ENCODE data around the gene ABHD5. TPM values are rescaled to one million over a fixed set of nuclear protein-coding genes. Genes with fewer than 3 reads are reported as not detected.

Gene ABHD5
- total and polyA plus RNA-seq, 5 donors, result 11.2 to 23.5 (median 20.9) TPM

GRCh38 chr3:43736558-43737440 lies 46.1 kb downstream of the ABHD5 start:
- Histone ChIP-seq H3K27me3 (ENCODE audit: control insufficient read depth, insufficient read depth) (no peaks in the 10 kb centered on the region), H3K4me1 (ENCODE audit: control insufficient read depth, insufficient read depth, low read length) (peaks cover 2% of the 10 kb centered on the region), H3K27ac (ENCODE audit: low read length) (no peak overlapping the region), H3K9me3 (ENCODE audit: control insufficient read depth, low read length) (no peaks in the 10 kb centered on the region), H3K4me3 (ENCODE audit: low read length) (no peak overlapping the region)
- ATAC-seq (peak in 1 of 2 donors; percentile 25), DNase-seq (no peak)
- intact Hi-C loops (cut with DNase I), result no loop called here
- 55% methylated on average over 8 of the region's 8 CpGs for WGBS

GRCh38 chr3:43738305-43738704 lies 47.6 kb downstream of the ABHD5 start:
- no peak for ATAC-seq
- DNase-seq, result no peak
- intact Hi-C loops (cut with DNase I), result no loop called here
- H3K9me3 ChIP-seq (ENCODE audit: control insufficient read depth, low read length), result no peaks in the 10 kb centered on the region
- 97% methylated on average over 2 of the region's 2 CpGs for WGBS
- H3K27ac ChIP-seq (ENCODE audit: low read length), result no peak overlapping the region
- H3K27me3 ChIP-seq (ENCODE audit: control insufficient read depth, insufficient read depth), result no peaks in the 10 kb centered on the region
- H3K4me1 ChIP-seq (ENCODE audit: control insufficient read depth, insufficient read depth, low read length), result peaks cover 2% of the 10 kb centered on the region
- H3K4me3 ChIP-seq (ENCODE audit: low read length), result no peak overlapping the region

DNA sequence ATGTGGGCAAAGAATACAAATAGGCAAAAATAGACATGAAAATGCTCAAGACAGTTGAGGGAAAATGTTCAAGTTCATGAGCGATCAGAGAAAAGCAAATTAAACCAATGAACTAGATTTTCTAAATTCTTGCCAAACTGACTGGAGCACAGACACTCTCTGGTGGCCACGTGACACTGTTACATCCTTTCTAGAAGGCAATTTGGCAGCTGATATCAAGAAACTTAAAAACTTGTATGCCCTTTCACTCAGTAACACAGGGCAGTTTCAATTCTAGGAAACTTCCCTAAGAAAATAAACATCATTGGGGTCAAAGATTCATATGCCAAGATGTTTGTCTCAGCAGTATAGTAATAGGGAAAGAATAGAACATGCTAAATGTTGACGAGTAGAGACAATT lies 52.2 kb downstream of the ABHD5 start:
- 33% methylated on average over 3 of the region's 3 CpGs for WGBS
- Histone ChIP-seq H3K4me1 (ENCODE audit: control insufficient read depth, insufficient read depth, low read length) (no peaks in the 10 kb centered on the region), H3K9me3 (ENCODE audit: control insufficient read depth, low read length) (no peaks in the 10 kb centered on the region), H3K27ac (ENCODE audit: low read length) (no peak overlapping the region), H3K27me3 (ENCODE audit: control insufficient read depth, insufficient read depth) (no peaks in the 10 kb centered on the region), H3K4me3 (ENCODE audit: low read length) (no peak overlapping the region)
- DNase-seq (no peak), ATAC-seq (peak; percentile 78 to 79)
- intact Hi-C loops (cut with DNase I), result no loop called here

GRCh38 chr3:43747641-43748040 lies 56.9 kb downstream of the ABHD5 start:
- H3K27me3 ChIP-seq (ENCODE audit: control insufficient read depth, insufficient read depth), result no peaks in the 10 kb centered on the region
- WGBS, result 61% methylated on average over 6 of the region's 6 CpGs
- H3K27ac ChIP-seq (ENCODE audit: low read length), result no peak overlapping the region
- ATAC-seq, result peak in 1 of 2 donors; percentile 50
- no peaks in the 10 kb centered on the region for H3K9me3 ChIP-seq (ENCODE audit: control insufficient read depth, low read length)
- no peak overlapping the region for H3K4me3 ChIP-seq (ENCODE audit: low read length)
- intact Hi-C loops (cut with DNase I), result no loop called here
- no peak for DNase-seq
- peaks cover 2% of the 10 kb centered on the region for H3K4me1 ChIP-seq (ENCODE audit: control insufficient read depth, insufficient read depth, low read length)

- ATAC-seq (peak; percentile 41 to 46), DNase-seq (no peak)
- H3K27me3 ChIP-seq (ENCODE audit: control insufficient read depth, insufficient read depth), result no peaks in the 10 kb centered on the region
- no peak overlapping the region for H3K4me3 ChIP-seq (ENCODE audit: low read length)
- peaks cover 2% of the 10 kb centered on the region for H3K4me1 ChIP-seq (ENCODE audit: control insufficient read depth, insufficient read depth, low read length)
- intact Hi-C loops (cut with DNase I), result no loop called here
- H3K27ac ChIP-seq (ENCODE audit: low read length), result no peak overlapping the region
- no peaks in the 10 kb centered on the region for H3K9me3 ChIP-seq (ENCODE audit: control insufficient read depth, low read length)
- 52% methylated on average over 5 of the region's 5 CpGs for WGBS
Observed at GRCh38 chr3:43748179-43748578, 57.4 kb downstream of the ABHD5 start.

- H3K4me3 ChIP-seq (ENCODE audit: low read length), result no peak overlapping the region
- peaks cover 2% of the 10 kb centered on the region for H3K4me1 ChIP-seq (ENCODE audit: control insufficient read depth, insufficient read depth, low read length)
- ATAC-seq, result no peak
- intact Hi-C loops (cut with DNase I), result no loop called here
- H3K9me3 ChIP-seq (ENCODE audit: control insufficient read depth, low read length), result no peaks in the 10 kb centered on the region
- no peaks in the 10 kb centered on the region for H3K27me3 ChIP-seq (ENCODE audit: control insufficient read depth, insufficient read depth)
- 81% methylated on average over 5 of the region's 5 CpGs for WGBS
- DNase-seq, result no peak
- no peak overlapping the region for H3K27ac ChIP-seq (ENCODE audit: low read length)
Observed at GRCh38 chr3:43748645-43749044, 57.9 kb downstream of the ABHD5 start.

DNA sequence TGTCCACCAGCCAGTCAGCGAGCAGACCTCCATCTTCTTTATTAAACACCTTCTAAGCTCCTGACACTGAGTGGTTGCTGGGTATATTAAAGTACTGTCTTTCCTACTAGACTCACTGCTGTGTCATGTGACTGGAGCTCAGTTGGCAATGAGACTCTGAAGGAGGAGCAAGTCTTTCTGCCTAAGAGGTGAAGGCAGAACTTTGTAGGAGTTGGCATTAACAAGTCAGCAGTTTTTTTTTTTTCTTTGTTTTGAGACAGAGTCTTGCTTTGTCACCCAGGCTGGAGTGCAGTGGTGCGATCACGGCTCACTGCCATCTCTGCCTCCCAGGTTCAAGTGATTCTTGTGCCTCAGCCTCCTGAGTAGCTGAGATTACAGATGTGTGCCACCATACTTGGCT lies 62.2 kb downstream of the ABHD5 start:
- H3K4me1 ChIP-seq (ENCODE audit: control insufficient read depth, insufficient read depth, low read length), result peaks cover 3% of the 10 kb centered on the region
- no peaks in the 10 kb centered on the region for H3K27me3 ChIP-seq (ENCODE audit: control insufficient read depth, insufficient read depth)
- WGBS, result 96% methylated on average over 3 of the region's 3 CpGs
- intact Hi-C loops (cut with DNase I), result no loop called here
- H3K9me3 ChIP-seq (ENCODE audit: control insufficient read depth, low read length), result no peaks in the 10 kb centered on the region
- no peak overlapping the region for H3K4me3 ChIP-seq (ENCODE audit: low read length)
- DNase-seq (no peak), ATAC-seq (no peak)
- H3K27ac ChIP-seq (ENCODE audit: low read length), result no peak overlapping the region

- intact Hi-C loops (cut with DNase I), result no loop called here
- 54% methylated on average over 5 of the region's 5 CpGs for WGBS
- H3K4me3 ChIP-seq (ENCODE audit: low read length), result no peak overlapping the region
- peaks cover 5% of the 10 kb centered on the region for H3K4me1 ChIP-seq (ENCODE audit: control insufficient read depth, insufficient read depth, low read length)
- DNase-seq, result no peak
- no peak overlapping the region for H3K27ac ChIP-seq (ENCODE audit: low read length)
- ATAC-seq, result peak in 1 of 2 donors; percentile 61
- H3K9me3 ChIP-seq (ENCODE audit: control insufficient read depth, low read length), result no peaks in the 10 kb centered on the region
- no peaks in the 10 kb centered on the region for H3K27me3 ChIP-seq (ENCODE audit: control insufficient read depth, insufficient read depth)
Observed at GRCh38 chr3:43753741-43754715, 63.3 kb downstream of the ABHD5 start.

GRCh38 chr3:43755516-43756200 lies 64.9 kb downstream of the ABHD5 start:
- intact Hi-C loops (cut with DNase I), result no loop called here
- Histone ChIP-seq H3K4me1 (ENCODE audit: control insufficient read depth, insufficient read depth, low read length) (peaks cover 11% of the 10 kb centered on the region), H3K9me3 (ENCODE audit: control insufficient read depth, low read length) (no peaks in the 10 kb centered on the region), H3K27me3 (ENCODE audit: control insufficient read depth, insufficient read depth) (no peaks in the 10 kb centered on the region), H3K4me3 (ENCODE audit: low read length) (no peak overlapping the region), H3K27ac (ENCODE audit: low read length) (no peak overlapping the region)
- no peak for DNase-seq
- no peak for ATAC-seq
- 69% methylated on average over 8 of the region's 8 CpGs for WGBS

DNA sequence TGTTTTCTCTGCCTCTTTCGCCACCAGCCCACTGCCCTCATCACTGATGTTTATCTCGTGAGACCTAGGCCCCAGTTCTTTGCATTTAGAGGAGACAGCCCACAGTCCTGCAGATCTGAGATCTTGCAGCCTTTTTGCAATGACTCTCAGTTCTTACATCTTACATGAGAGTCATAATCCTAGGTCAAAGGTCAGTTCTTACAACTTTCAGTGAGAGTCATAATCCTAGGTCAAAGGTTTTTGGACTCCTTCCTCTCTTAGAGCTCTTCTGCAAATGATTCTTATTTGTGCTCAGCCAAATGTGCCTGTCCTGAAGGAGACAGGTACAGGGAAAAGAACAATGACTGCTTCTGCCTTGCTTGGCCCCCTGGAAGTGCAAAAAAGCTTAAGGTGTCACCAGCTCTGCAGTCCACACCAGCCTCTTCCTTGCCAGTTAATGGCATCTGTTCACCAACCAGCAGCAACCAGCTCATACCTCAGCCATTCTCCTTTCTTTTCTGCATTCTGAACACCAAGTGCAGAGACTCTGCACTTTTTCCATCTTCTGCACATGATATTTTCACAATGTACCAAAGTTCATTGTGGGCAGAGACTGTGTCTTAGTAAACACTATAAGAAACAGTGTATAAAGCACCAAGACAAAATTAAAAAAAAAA lies 67.1 kb downstream of the ABHD5 start:
- WGBS, result 96% methylated on average over 2 of the region's 2 CpGs
- no peaks in the 10 kb centered on the region for H3K9me3 ChIP-seq (ENCODE audit: control insufficient read depth, low read length)
- no peak overlapping the region for H3K4me3 ChIP-seq (ENCODE audit: low read length)
- DNase-seq (no peak), ATAC-seq (no peak)
- no peak overlapping the region for H3K27ac ChIP-seq (ENCODE audit: low read length)
- intact Hi-C loops (cut with DNase I), result no loop called here
- H3K27me3 ChIP-seq (ENCODE audit: control insufficient read depth, insufficient read depth), result no peaks in the 10 kb centered on the region
- peaks cover 11% of the 10 kb centered on the region for H3K4me1 ChIP-seq (ENCODE audit: control insufficient read depth, insufficient read depth, low read length)

Data from right cardiac atrium (tissue), 5 donors.